Stomach (tissue), 4 donors: ENCODE results near the gene GP2.

ENCODE experiments used
- EP300 ChIP-seq: sonication (generic); formaldehyde crosslinking; IDR thresholded peaks from one replicate; pipeline ENCODE4 v1.6.1; 2017; ENCODE audit warnings: antibody characterized with exemption
- POLR2A ChIP-seq, 4 donors: fragments of 450-650 bp; IDR thresholded peaks; one replicate each; pipeline ENCODE4 v1.6.1; 2016; ENCODE audit warnings: antibody characterized with exemption in 4 of 4, control low read depth in 2 of 4, mild to moderate bottlenecking in 1 of 4, moderate library complexity in 1 of 4
- POLR2AphosphoS5 ChIP-seq, 3 donors: sonication (generic); formaldehyde crosslinking; IDR thresholded peaks; one replicate each; pipeline ENCODE4 v1.6.1; 2016; ENCODE audit warnings: antibody characterized with exemption in 3 of 3
- TF ChIP-seq, protein P1 (sequence below), 7 experiments: fragments of 450-650 bp in 4 of 7; fragments of 200-600 bp in 3 of 7; sonication (generic) in 3 of 7; IDR thresholded peaks; one replicate each; pipeline ENCODE4 v1.5.1; 2016 to 2019; ENCODE audit warnings: antibody characterized with exemption in 7 of 7, control low read depth in 2 of 7, mild to moderate bottlenecking in 1 of 7

DNA sequence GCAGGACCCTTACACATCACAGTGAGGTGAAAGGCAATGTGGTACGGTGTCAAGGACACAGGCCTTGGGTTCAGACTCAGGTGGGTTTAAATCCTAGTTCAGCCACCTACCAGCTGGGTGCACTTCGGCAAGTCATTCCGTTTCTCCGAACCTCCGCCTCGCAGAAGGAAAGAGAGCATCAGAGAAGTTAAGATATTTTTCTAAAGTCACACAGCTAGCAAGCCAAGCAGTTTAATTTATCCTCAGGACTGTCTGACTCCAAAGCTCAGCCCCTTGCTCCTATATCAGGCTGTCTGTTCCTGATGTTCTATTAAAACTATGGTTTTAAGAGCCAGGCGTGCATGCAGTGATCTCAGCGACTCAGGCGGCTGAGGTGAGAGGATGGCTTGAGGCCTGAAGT lies 65.1 kb downstream of the GP2 start:
- TF ChIP-seq, protein P1, sequence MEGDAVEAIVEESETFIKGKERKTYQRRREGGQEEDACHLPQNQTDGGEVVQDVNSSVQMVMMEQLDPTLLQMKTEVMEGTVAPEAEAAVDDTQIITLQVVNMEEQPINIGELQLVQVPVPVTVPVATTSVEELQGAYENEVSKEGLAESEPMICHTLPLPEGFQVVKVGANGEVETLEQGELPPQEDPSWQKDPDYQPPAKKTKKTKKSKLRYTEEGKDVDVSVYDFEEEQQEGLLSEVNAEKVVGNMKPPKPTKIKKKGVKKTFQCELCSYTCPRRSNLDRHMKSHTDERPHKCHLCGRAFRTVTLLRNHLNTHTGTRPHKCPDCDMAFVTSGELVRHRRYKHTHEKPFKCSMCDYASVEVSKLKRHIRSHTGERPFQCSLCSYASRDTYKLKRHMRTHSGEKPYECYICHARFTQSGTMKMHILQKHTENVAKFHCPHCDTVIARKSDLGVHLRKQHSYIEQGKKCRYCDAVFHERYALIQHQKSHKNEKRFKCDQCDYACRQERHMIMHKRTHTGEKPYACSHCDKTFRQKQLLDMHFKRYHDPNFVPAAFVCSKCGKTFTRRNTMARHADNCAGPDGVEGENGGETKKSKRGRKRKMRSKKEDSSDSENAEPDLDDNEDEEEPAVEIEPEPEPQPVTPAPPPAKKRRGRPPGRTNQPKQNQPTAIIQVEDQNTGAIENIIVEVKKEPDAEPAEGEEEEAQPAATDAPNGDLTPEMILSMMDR (IDR thresholded peaks at IDR 0.05): no peak
- TF ChIP-seq POLR2A (IDR thresholded peaks at IDR 0.05) (no peak), POLR2AphosphoS5 (IDR thresholded peaks at IDR 0.05) (no peak), EP300 (no peak)
